AG04450 (cell line): ENCODE measurements around the gene ALPK3. TPM values are rescaled to one million over a fixed set of nuclear protein-coding genes. Genes with fewer than 3 reads are reported as not detected.
A peak's percentile ranks its signal among the peaks of the same experiment; 100 is the strongest.

ENCODE experiments used
- CTCF ChIA-PET: fragments of 300-600, 350-600 bp; formaldehyde crosslinking; extraction: SDS; loops from one replicate; lab custom pipeline; 2022; ENCODE audit warnings: antibody characterized with exemption, inconsistent platforms; lab: Charles Lee
- POLR2A ChIA-PET: fragments of 350-600 bp; formaldehyde crosslinking; extraction: SDS; loops from one replicate; lab custom pipeline; 2021; ENCODE audit warnings: antibody characterized with exemption, inconsistent platforms; lab: Yijun Ruan, JAX
- DNase-seq: peaks from one replicate; pipeline ENCODE4 v3.0.0-alpha.2; 2011; ENCODE audit warnings: low read depth, low spot score
- H3K27ac ChIP-seq: one replicate; pipeline ENCODE4 v1.5.1; 2012; ENCODE audit warnings: low read depth, low read length, control low read depth
- H3K27me3 ChIP-seq: one replicate; pipeline ENCODE4 v1.6.0; 2012; ENCODE audit warnings: low read length; ENCODE audit not compliant: control insufficient read depth, insufficient read depth
- H3K4me3 ChIP-seq: 2 replicates; pipeline ENCODE4 v1.5.1; 2011; ENCODE audit warnings: mild to moderate bottlenecking, low read depth, low read length, control low read depth
- H3K9me3 ChIP-seq: 2 replicates; pipeline ENCODE4 v1.5.1; 2012; ENCODE audit warnings: low read length; ENCODE audit not compliant: control insufficient read depth, insufficient read depth
- CTCF ChIP-seq: IDR thresholded peaks from 2 replicates; pipeline ENCODE4 v1.5.1; 2011; ENCODE audit warnings: low read depth, low read length, control low read depth, inconsistent platforms
- polyA plus RNA-seq: library from polyadenylated mRNA; depleted of rRNA; stranded (reverse); fragments of >200 nt; gene quantifications from 2 replicates; pipeline ENCODE4 v1.2.3, GENCODE V29; 2011

The ALPK3 gene
- polyA plus RNA-seq, 1 experiment = 0.04 TPM

- Histone ChIP-seq H3K27me3 (no peaks in the 10 kb centered on the region), H3K27ac (no peak overlapping the region), H3K9me3 (no peaks in the 10 kb centered on the region), H3K4me3 (no peak overlapping the region)
- ChIA-PET CTCF (no interaction called here), POLR2A (interaction anchor here (0.5 kb wide), 1 partner anchor 216 kb away, joined by 6 read pairs; no protein-coding TSS in a partner anchor)
- no peak for DNase-seq
- no peak for TF ChIP-seq CTCF
These were observed 25.4 kb upstream of the ALPK3 start for GRCh38 chr15:84791763-84792162.

GRCh38 chr15:84793431-84794161 lies 23.6 kb upstream of the ALPK3 start:
- DNase-seq = no peak
- Histone ChIP-seq H3K27me3 (no peaks in the 10 kb centered on the region), H3K4me3 (no peak overlapping the region), H3K27ac (no peak overlapping the region), H3K9me3 (no peaks in the 10 kb centered on the region)
- ChIA-PET POLR2A (no interaction called here), CTCF (no interaction called here)
- no peak for TF ChIP-seq CTCF

- H3K27ac ChIP-seq = no peak overlapping the region
- TF ChIP-seq CTCF = no peak
- H3K9me3 ChIP-seq = no peaks in the 10 kb centered on the region
- no peak overlapping the region for H3K4me3 ChIP-seq
- H3K27me3 ChIP-seq = no peaks in the 10 kb centered on the region
- CTCF ChIA-PET = no interaction called here
- POLR2A ChIA-PET = no interaction called here
- no peak for DNase-seq
These were observed 23.0 kb upstream of the ALPK3 start for GRCh38 chr15:84794162-84794547.

GRCh38 chr15:84795186-84795585 lies 22.0 kb upstream of the ALPK3 start:
- CTCF ChIA-PET = no interaction called here
- POLR2A ChIA-PET = no interaction called here
- no peak overlapping the region for H3K4me3 ChIP-seq
- no peaks in the 10 kb centered on the region for H3K27me3 ChIP-seq
- H3K27ac ChIP-seq = no peak overlapping the region
- no peak for DNase-seq
- no peaks in the 10 kb centered on the region for H3K9me3 ChIP-seq
- no peak for TF ChIP-seq CTCF

GRCh38 chr15:84797212-84797611 lies 19.9 kb upstream of the ALPK3 start:
- ChIA-PET POLR2A (no interaction called here), CTCF (no interaction called here)
- peak overlapping the region; percentile 57 for H3K27ac ChIP-seq
- no peak for TF ChIP-seq CTCF
- no peak overlapping the region for H3K4me3 ChIP-seq
- peak; percentile 42 for DNase-seq
- no peaks in the 10 kb centered on the region for H3K9me3 ChIP-seq
- H3K27me3 ChIP-seq = no peaks in the 10 kb centered on the region
